Superior temporal gyrus (tissue), 1 donor: ENCODE measurements around the gene PTDSS2.

Source experiments
- DNase-seq: peaks from one replicate; pipeline ENCODE4 v3.0.0-alpha.2; 2016; ENCODE audit errors: extremely low spot score

The PTDSS2 gene

DNA sequence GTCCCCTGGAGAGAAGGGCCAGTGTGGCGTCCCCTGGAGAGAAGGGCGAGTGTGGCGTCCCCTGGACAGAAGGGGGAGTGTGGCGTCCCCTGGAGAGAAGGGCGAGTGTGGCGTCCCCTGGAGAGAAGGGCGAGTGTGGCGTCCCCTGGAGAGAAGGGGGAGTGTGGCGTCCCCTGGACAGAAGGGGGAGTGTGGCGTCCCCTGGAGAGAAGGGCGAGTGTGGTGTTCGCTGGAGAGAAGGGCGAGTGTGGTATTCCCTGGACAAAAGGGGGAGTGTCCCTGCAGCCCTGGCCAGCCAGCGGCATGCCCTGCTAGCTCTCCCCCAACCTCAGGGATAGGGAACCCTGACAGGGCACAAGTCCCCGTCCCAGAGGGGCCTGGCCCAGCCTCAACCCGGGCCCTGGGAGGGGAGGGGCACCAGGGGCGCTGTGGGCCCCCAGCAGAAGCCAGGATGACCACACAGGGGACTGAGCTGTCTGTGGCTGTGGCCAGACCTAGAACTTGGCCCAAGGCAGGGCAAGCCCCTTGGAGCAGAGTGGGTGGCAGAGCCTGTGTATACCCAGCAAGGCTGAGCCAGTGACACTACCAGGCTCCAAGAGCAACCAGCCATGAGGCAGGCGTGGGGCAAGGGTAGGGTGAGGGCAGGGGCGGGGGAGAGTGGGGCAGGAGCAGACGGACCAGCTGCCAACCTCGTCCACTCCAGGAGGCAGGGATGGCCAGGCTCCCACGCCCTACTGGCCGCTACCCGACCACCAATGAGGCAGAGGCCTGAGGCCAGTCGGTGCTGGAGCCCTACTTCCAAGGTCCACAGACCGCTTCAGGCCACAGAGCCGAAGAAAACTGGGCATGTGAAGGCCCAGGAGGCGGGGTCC is 81.1 kb downstream of the PTDSS2 start:
- no peak for DNase-seq

DNA sequence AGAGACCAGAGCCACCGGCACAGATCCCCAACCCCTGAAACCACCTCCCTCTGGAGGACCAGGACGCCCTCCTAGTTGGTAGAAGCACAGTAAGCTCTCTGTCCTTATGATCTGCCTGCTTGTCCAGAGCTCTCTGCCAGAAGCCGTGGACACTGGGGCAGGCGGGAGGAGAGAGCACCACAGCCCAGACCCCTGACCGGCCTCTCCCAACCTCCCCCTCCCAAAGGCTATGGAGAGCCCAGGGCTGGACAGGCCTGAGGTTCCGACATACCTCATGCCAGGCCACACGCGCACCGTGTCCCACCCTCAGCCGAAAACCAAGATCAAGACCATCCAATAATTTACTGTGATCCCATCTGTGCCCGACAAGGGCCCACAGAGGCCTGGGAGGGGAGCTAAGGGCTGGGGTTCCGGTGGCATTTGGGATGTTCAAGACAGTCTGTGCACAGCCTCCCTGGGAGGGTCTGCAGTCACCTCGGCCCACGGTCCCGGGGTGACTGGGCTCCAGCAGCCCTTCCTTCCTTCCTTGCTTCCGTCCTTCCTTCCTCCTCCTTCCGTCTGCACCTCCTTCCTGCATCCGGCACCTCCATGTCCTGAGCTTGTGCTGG is 81.9 kb downstream of the PTDSS2 start:
- DNase-seq = no peak

DNA sequence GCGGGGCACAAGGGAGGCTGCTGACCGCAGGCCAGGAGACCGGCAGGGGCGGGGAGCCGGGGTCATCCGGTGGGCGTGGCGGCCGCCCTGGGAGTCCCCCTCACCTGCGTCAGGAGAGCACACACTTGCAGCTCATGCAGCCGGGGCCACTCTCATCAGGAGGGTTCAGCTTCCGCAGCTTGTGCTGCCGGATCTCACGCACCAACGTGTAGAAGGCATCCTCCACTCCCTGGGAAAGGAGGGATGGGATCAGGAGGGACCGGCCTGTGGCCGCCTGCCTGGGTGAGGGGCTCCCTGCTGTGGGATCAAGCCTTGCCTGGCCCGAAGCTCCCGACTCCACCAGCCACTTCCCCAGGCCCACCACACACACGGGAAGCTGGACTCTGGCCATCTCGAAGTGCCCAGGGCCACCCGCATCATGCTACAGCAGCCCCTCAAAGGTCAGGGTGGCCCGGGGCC is 82.5 kb downstream of the PTDSS2 start:
- DNase-seq = no peak

DNA sequence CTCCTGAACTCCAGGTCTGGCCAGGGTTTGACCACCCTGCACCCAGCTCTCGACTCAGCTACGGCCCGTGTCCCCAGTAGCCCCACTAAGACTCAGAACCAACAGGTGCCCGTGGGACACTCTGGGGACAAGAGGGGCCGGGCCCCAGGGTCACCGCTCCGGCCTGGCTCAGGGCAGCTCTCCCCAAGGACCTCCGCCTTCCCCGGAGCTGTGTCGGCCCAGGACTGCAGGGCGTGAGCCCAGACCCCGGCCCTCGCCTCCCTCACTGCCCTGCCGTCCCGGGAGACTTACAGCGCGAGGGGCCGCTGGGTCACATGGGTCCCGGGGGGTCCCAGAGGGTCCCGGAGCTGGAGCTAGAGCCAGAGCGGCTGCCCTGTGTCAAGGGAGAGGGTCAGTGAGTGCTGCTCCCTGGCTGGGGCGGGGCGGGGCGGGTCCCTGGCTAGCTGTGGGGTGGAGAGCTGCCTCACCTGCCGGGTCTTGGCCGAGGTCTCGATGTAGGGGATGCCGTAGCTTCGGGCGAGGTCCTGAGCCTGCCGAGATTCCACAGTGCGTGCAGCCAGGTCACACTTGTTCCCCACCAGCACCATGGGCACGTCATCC is 83.0 kb downstream of the PTDSS2 start:
- no peak for DNase-seq

DNA sequence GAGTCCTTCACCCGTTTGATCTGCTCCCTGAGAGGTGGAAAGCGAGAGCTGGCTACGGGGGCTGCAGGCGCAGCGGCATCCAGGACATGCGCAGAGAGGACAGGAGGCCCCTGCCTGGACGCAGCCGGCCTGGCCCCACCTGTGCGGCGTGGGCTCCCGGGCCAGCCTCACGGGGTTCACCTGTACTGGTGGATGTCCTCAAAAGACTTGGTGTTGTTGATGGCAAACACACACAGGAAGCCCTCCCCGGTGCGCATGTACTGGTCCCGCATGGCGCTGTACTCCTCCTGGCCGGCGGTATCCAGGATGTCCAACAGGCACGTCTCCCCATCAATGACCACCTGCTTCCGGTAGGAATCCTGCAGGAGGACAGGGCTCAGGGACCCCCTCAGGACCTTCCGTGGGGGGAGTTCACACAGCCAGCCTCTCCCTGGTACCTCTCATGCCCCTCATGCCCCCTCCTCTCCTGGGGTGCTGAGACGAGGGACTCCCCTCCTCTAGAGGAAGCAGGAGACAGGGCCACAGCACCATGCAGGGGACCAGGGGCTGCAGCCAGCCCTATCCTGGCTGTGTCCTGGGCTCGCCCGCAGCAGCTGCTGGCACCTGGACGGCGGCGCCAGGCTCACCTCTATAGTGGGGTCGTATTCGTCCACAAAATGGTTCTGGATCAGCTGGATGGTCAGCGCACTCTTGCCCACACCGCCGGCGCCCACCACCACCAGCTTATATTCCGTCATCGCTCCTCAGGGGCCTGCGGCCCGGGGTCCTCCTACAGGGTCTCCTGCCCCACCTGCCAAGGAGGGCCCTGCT is 83.7 kb downstream of the PTDSS2 start:
- DNase-seq = no peak

DNA sequence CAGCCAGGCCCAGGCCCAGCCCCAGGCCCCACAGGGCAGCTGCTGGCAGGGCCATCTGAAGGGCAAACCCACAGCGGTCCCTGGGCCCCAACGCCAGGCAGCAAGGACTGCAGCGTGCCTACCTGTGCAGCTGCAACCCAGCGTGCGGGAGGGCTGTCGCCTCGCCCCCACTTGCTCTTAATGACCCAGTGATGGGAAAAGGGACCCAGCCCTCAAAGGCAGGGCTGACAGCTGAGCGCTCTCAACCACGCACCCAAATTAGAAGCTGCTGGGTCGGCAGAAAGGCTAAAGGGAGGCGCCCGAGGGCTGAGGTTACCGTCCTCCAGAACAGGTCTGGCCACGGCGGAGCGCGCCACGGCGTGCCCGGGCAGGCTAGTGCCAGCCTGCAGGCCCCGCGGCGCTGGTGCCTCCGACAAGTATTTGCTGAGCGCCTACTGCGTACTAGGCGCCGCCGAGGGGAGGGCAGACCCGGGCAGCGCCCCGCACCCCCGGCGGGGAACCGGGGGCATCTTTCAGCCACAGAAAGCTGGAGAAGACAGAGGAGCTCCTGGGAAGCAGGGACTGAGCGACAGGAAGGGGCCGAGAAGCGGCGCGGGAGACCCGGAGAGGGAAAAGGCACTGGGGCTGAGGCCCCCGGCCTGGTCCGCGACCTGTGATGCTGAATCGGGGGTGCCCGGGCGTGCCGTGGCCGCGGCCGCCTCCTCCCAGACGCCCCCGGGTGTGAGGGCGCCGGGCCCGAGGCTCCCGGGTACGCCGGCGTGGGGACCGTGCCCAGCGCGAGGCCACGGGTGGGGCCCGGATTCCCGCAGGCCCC is 84.5 kb downstream of the PTDSS2 start:
- no peak for DNase-seq

DNA sequence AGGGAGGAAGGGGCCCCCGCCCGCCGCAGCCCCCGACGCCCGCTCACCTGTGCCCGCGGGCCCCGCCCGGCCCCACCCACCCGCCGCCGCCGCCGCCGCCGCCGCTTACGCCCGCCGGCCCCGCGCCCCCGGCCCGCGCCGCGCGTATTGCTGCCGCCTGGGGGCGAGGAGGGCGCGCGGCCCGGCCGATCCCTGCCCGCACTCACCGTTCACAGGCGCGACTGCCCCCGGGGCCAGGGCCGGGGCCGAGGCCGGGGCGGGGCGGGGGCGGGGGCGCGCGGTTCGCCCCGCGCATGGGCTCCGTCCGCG is 85.1 kb downstream of the PTDSS2 start:
- DNase-seq = no peak

DNA sequence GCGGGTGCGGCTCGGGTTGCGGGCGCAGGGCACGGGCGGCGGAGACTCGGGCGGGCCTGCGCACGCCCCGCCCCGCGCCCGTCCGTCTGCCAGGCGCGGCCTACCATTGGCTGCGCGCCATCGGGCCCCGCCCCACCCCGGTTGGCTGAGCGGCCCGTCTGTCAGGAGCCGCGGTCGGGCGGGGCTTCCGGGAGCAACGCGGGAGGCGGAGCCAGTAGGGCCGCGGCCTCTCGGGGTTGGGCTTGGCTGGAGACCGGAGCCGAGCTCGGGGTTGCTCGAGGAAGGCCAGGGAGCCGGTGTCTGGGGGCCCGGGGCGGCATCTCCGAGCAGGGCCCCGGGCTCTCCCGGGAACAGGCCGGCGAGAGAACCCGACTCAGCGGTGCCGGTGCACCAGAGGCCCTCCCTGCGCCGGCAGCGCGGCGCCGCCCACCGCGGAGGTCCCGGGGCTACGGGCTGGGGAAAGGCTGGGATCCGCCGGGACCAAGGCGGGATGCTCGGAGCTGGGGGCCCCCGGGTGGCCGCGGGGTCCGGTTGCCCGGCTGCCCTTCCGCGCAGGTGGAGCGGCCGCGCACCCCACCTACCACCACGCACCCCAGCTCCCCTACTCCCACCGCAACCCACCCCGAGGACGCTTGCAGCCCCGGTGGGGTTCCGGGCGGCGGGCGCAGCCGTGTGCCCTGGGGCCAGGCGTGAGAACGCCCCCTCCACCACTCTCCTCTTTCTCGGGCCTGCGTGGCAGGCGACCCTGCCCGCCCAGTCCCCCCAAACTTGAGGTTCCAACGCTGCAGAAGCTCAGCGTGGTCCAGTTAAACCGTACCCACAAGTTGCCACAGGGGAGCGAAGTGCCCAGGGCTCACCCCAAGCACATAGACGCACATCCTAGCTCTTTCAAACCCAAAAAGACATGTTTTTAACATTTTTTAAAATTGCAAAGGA is 85.7 kb downstream of the PTDSS2 start, which contains the start of gene HRAS:
TSS of gene HRAS (minus strand) at position 58 of the 936 bp plus-strand sequence.
- peak; percentile 94 for DNase-seq

DNA sequence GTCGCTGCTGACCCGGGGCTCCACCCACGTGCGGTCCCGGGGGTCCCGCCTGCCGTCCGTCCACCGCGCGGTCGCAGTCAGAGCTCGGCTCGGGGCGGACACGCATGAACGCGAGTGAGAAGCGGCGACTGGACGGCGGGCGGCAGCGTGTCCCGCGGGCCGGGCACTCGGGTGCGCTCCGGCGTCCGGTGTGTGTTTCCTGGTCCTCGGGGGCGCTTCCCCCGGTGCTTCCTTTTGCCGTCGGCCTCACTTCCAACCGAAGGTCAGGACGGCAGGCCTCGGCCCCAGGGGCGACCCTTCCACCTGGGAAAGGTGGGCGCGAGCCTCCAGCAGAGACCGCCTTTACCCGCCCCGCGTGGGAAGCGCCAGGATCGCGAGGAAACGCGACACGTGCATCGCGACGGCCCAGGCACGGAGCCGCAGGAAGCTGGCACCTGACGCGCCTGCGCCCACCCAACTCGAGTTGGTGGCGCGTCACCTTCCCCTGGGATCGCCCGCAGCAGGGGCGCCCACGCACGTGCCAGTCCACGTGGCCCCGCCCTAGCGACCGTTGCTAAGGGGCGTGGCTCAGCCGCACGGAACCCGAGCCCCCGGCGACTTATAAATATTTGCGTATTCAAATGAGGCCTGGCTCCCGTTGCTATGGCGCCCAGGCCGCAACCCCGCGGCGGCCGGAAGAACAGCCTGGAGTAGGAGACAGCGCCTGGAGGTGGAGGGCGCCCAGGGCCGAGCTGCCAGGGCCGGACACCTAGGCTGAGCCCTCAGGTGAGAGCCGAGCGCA is 87.0 kb downstream of the PTDSS2 start, which contains the start of gene LRRC56:
TSS of gene LRRC56 (plus strand) at position 687 of the 781 bp plus-strand sequence. CDS start 3,158 bp downstream, outside the sequence.
- peak; percentile 12 for DNase-seq

DNA sequence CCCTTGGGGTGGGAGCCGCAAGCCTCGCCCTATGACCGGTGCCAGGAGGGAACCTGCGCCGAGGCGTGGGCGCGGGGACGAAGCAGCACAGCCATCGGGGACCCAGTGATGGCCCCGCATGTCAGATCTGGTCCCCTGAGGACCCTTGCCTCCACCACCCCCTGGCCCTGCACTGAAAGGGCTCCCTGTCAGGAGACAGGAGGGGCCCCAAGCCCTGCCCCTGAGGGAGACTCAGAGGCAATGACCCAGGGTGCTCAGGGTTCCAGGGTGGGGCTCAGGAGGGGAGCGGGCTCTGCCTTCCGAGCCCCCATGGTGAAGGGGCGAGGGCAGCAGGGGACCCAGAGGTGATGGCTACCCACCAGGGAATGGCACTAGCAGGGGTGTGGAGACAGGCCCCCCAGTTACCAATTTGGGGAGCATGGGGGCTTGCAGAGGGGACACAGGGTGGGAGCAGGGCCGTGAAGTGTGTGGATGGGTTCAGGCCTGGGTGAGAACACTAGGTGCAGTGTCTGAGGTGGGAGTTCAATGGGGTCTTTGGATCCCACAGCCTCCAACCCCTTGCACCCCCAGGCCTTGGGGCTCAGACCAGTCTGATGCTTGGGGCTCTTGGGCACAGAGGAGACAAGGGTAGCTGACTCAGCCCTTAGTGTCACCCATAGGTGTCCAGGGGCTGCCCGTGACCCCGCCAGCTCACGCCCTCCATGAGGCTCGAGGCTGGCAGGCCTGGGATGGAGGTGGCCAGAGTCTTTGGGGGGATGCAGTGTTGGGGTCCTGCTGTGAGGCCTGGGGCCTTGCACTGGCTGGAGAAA is 87.7 kb downstream of the PTDSS2 start:
- no peak for DNase-seq

DNA sequence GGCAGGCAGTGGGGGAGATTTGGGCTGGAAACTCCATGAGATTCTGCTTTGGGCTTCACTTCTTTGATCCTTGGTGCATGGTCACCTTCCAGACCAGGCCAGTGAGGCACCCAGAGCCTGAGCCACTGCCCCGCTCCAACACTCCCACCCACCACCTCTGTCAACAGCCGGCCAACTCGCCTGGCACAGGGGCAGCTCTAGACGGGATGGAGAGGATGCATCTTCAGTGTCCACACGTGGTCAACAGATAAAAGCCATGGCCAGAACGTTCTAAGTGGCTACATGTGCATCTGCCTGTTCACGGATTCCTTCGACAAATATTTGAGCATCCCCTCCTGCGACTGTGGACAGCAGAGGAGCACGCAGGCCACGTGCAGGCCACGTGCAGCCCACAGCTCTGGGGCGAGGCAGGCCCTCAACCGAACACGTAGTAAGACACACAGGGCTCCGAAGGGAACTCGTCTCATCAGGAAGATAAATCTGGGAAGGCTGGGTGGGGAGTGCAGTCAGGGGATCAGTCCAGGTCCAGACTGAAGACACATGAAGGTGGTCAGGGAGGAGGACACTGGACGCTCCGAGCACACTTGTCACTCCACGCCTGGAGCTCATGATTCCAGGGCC is 88.5 kb downstream of the PTDSS2 start:
- no peak for DNase-seq

DNA sequence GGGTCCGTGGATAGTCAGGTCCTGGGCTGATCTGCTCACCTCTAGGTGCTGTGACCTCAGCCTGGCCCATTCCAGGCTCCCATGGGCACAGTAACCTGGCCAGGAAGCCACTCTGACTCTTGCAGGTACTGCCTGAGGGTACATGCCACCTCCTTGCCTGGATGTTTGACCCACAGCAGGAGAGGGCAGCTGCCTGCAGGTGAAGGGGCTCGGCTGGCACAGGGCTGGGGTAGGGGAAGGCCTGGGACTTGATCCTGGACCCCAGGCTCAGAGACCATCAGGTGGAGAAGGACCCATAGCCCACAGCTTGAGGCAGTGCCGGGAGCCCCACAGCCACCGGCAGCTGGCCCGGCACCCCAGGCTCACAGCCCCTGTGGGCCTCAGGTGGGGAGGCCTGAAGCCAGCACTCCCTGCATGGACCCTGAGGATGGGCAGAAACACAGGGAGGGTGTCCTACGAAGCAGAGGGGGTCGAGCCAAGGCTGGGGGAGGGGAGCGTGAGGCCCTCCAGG is 89.9 kb downstream of the PTDSS2 start:
- DNase-seq = no peak
